Globus pallidus (tissue), 1 donor: Measurements from ENCODE around the gene BIN1.
"Not testable (repeated sequence)": the region's sequence is repeated elsewhere in the genome, so short reads cannot be mapped to it uniquely, and the experiment has no call there.

Source experiments
- DNase-seq: peaks from one replicate; pipeline ENCODE4 v3.0.0-alpha.2; 2015; ENCODE audit warnings: low spot score

BIN1 gene

DNA sequence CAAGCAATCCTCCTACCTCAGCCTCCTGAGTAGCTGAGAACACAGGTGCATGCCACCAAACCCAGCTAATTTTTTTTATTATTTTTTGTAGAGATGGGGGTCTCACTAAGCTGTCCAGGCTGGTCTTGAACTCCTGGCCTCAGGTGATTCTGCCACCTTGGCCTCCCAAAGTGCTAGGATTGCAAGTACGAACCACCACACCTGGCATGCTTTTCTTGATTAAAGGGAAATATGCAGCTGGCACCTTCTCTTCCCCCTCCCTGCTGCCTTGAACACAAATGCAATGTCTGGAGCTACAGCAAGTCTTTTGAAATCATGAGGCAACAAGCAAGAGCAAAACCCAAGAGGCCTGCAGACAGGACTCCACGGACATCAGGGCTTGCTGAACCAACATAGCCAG, 26.8 kb upstream of the BIN1 start:
- no peak for DNase-seq

DNA sequence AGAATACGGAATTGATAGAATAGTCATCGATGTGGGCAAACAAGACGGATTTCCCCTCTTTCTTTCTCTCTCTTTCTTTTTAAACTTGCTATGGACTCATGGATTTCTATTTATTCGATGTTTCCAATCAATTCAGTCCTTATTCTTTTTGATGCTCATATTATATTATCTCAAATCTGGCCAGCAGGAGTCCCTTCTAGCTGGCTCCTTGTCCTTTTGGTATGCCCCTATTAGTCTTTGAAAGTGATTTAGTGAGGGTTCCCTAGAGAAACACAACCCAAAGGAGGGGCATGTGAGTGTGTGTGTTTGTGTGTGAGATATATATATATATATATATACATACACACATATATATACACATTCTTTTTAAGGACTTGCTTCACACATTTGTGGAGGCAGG, 23.5 kb upstream of the BIN1 start:
- DNase-seq, result no peak

DNA sequence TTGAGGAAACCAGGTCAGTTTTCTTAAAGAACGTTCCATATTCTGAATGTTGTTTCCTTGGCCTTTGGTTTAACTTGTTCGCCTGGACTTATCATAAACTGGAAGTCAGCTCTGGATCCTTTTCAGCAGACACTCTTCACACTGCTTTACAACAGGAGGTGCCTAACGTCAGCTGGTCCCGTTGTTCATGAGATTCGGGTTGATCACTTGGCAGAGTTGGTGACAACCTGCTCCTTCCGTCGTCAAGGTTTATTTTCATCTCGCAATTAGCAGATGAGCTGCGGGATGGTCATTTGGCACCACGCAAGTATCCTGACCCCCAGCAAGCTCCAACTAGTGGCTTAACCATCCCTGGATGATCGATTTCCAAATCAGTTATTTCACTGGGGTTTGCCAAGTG, 23.0 kb upstream of the BIN1 start:
- DNase-seq, result no peak

DNA sequence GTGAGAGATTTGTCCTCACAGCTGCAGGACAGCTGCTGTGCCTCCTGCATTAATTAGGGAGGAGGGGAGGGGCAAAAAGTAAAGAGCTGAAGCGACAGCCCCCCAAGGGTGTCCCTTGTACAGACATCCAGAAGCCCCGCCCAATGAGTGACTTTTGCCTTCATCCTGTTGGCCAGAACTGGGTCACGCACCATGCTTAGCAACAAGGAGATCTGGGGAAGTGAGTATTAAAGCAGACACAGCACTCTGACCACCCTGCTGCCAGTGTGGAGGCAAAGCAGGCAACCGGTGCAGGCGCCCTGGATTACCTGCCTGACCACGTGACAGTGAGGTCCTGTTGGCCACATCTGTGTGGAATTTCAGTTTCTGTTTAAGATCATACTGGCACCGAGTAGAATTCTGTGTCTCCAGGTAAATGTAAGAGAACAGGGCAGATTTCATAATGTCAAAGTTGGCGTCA, 21.5 kb upstream of the BIN1 start:
- peak; percentile 64 for DNase-seq

DNA sequence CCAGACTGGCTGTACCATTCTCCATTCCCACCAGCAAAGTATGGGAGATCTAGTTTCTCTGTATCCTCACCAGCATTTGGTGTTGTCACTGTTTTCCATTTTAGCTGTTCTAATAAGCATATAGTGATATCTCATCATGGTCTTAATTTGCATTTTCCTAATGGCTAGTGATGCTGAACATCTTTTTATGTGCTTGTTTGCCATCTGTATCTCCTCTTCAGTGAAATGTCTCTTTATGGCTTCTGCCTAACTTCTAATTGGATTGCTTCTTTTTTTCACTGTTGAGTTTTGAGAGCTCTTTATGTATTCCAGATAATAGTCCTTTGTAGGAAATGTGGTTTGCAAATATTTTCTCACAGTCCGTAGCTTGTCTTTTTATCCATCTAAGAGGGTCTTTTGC, 18.9 kb upstream of the BIN1 start:
- DNase-seq, result no peak

DNA sequence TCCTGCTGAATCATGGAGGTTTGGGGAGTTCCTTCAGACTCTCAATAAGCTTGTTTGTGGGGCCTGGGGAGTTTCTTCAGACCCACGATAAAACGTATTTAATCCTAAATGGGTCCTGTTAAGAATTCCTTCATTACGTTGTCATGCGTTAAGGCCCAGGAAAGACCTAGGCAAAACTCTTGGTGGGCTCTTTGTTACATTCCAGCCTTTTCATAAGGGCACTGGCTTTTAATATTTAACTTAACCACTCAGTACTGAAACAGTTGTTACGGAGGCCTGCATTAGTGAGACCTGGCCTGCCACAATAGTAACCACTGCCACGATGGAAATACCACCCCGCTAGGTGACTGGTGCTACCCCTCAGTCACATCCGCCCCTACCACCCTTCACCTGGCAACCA, 17.5 kb upstream of the BIN1 start:
- no peak for DNase-seq

DNA sequence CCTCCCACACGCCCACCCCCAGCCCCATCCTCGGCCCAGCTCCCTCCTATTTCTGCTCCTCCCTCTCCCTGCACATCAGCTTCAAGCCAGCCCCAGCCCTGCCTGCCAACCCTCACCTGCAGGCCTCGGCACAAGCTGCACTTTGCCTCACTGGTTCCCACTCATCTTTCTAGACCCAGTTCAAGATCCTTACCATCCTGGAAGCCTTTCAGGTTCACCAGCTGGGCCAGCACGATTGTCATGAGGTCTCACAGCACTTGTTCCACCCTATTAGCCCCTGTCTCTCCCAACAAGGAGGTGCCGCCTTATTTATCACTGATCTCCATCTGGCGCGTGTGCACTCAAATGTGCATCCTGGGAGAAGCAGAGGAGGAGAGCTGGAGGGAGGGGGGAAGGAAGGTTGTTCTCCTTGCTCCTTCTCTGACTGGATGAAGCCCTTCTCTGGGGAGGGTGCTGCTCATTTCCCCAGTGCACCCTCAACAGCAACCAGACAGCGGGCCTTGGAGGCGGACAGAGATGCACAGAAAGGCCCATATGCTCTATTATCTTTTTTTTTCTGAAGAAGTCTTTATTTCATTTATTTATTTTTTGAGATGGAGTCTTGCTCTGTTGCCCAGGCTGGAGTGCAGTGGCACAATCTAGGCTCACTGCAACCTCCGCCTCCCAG, 15.5 kb upstream of the BIN1 start:
- DNase-seq, result no peak

DNA sequence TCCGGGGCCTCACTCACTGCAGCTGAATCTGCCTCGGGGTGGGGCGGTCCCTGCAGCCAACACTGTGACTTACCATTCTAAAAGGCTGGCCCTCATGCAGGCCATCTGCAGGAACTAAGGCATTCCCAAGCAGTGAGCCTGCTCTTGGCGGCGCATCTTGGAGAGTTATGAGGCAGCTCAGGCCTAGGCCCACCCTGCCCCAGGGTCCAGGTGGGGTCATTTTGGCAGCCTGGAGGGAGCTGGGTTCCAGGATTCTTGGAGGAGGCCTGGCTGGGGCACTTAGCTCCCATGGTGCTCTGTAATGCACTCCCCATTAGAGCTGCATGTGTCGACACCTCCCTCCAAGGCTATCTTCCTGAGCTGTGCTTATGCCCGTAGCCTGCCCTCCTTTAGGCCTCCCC, 14.8 kb upstream of the BIN1 start:
- no peak for DNase-seq

DNA sequence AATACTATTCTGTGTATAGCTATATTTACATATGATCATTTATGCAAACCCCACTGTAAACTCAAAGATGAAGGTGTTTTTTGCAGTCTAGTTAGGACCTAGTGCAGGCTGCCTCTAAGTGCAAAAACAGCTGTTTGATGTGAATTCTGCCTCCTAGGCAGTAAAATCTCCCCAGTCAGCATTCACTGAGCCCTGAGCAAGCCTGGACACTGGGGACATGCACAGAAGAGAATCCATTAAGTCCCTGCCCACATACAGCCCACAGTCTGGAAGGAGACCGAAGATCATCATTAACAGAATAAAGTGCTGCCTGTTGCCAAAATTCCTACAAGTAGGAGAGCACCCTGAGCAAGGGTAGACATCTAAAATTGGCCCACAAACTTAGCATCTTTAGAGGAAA, 14.4 kb upstream of the BIN1 start:
- no peak for DNase-seq

DNA sequence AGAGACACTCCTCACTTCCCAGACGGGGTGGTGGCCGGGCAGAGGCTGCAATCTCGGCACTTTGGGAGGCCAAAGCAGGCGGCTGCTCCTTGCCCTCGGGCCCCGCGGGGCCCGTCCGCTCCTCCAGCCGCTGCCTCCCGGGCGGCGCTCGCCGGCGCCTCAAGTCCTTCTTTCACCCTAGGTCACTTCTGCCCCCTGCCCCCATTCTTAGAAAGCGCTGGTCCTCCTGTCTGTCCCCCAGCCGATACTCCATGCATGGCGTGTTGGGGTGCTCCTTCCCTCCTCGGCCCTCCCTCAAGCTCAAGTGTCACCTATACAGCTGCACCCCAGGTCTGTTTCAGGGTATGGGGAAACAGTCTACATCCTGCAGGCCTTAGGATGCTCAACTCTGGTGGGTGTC, 13.5 kb upstream of the BIN1 start:
- DNase-seq, result not testable (repeated sequence)

DNA sequence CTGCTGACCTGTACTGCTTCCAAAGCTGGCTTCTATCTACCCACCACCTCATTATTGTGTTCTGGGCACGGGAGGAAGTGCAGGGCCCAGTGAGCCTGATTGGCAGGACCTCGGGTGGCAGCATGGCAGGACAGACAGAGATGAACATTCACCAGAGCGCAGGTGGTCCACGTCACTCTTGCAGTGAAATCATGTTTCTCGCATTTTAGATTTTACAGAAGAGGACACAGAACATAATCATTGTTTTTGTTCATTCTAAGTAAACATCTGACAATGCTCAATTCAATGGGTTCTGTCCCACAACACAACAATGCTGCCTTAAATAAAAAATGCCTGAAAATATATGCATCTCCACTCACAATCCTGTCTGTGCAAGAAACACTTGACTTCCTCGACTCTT, 11.5 kb upstream of the BIN1 start:
- peak; percentile 96 for DNase-seq

DNA sequence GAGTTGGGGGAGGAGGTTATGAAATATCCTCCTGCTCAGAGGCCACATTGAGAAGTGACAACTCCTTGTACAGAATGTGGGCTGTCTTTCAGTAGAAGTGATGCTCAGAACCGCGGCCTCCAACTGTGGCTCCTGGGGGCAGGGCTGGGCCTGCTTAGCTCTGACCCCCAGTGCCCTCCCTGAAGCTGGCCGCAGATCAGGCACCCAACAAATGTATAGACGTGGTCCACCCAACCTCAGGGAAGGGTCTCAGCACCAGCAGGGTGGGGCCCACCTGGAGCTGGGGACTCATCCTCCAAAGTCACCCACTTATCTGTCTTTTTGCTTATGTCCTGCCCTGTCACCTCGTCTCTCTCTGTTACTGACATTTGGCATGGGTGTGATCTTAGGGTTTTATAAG, 11.1 kb upstream of the BIN1 start:
- no peak for DNase-seq

DNA sequence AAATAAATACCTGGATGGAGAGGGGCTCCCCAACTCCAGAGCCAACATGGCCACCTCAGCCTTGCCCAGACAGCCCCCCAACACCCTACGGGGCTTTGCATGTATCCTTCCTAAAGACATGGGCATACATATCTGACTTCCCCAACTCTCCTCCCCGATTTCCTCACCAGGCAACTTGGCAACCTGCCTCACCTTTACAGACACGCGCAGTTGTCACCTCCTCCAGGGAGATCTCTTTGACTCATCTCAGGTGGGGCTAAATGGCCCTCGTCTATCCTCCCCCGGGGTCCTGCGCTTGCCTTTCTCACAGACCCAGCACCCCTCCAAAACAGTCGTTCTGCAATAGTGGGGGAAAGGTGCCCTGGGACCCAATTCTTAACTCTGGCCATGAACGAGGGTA, 10.6 kb upstream of the BIN1 start:
- no peak for DNase-seq

DNA sequence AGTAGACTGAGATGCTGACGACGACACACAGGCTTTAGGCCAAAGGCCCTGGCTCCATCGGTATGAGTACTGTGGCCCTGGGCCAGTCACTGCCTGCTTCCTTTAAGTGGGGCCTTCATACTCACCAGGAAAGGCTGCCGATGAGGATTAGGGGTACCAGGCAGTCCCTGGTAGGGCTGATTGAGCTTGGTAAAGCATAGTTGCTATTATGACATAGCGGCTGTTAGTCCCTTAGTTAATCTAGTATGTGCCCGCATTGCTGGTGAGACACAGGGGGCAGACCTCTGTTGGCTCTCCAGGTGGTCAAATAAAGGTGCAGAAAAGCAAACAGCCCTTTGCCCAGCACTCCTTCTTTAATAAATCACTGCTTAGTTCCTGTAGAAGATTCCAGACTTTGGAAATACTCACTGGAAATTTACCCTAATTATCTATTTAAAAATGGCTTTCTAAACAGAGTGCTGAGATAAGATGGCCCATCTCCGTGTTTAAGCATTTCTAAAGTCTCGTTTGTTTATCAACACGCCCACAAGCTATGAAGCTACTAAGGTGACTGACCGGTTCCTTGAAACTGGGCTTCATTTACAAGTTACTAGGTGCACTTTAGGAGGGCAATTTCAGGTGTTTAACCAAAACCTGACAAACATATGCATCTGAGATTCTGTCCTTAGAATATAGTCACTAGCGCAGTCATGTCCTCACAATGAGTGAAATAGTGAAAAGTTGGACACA, 8.7 kb upstream of the BIN1 start:
- no peak for DNase-seq

DNA sequence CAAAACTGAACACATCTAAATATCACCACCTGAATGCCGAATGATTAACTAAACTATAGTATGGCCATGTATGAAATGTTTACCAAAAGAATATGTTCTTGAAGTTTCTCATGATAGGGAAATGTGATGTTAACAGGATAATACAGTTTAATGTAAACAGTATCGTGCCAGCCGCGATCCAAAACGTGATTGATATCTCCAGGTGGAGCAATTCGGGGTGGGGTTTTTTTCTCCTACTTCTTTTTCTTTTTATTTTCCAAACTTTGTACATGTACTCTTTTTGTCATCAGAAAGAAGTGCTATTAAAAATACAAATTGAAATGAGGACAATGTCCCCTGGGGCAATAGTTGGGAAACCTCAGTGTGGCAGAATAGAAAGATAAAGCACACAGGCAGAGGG, 4.0 kb upstream of the BIN1 start:
- DNase-seq, result no peak

DNA sequence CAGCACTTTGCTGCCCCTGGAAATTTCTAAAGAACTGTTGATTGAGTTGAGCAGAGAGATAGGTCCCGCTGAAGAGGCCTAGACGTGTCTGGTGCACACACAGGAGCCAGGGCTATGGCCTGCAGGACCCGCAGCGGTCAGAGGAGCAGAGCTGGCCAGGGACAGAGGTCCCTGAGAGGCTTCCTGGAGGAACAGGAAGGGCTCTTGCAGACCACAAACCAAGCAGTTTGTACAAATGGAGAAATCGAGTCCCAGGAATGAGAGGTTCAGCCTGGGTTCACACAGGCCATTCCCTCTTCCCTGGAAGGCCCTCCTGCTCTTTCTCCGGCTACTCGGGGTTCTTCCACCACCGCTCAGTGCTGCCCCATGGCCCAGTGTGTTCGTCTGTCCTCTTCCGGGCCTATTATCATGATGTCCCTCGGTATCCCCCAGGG, 1.2 kb upstream of the BIN1 start:
- peak; percentile 78 for DNase-seq

DNA sequence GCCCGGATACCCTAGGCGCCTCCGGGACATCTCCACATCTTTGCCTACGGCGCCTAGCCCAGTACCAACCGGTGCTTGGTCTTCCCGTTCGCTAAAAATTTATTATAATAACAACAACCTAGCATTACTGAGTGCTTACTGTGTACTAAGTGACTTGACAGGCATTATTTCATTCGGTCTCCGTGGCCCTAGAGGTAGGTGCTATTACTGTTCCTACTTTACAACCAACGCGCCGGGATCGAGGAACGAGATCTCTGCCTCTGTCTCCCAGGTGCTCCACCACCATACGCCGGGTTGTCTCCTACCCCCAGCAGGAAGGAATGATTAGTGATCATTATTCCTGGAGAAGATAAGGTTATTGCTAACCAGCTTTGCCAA, 657 bp upstream of the BIN1 start:
- no peak for DNase-seq

DNA sequence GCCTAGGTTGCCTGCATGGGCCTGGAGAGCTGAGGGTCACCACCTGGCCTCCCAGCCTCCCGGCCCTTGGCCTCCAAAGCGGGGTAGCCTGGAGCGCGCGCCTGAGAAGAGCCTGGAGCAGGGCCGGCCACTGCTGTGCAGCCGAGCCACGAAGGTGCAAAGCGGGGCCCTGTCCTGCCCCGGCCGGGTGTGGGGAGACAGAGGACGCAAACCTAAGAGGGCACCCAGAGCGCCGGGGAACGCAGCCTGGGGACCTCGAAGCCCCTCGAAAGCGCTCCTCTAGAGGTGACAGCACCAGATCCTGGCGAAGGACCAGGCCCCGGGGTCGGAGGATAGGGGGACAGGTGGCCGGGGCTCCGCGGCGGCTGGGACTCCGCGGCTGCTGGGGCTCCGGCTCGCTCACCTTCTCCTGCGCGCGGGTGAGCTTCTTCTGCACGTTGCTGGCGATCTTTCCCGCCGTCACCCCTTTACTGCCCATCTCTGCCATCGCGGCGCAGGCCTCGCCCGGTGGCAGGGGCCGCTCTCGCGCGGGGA, 430 bp downstream of the BIN1 start:
- DNase-seq, result no peak

DNA sequence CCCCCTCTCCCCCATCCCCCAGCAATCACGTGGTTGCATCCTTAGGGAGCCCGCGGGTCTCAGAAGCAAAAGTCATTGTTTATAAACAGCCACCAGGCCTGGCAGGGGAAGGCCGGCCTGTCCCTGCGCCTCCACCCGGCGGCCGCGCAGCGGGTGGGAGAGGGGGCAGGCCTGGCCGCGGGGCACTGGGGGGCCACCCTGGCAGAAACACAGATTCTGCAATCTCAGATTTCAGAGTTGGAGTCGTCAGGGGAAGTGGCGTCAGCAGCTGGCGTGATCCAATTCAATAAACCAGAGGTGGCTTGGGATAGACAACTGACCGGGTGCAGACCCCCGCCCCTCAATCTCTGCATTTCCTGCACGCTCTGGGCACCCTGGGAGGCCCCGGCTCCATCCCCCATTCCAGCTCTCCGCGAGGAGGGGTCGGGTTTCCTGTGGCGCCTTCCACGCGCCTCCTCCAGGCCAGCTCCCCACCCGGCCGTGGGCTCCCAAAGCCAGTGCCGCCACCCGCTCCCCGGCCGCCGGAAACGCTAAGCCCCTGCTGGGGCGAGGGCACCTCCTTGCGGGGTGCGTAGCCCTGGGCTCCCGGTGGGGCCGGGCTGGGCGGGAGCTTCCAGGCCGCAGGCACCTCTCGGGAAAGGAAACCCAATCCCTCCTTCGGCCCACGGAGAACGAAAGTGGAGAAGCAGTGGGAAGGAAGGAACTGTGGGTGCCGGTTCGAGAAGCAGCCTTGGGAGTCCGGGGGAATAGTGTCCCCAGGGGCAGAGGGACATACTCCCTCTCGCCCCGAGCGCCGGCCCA, 1.1 kb downstream of the BIN1 start:
- peak; percentile 72 for DNase-seq

DNA sequence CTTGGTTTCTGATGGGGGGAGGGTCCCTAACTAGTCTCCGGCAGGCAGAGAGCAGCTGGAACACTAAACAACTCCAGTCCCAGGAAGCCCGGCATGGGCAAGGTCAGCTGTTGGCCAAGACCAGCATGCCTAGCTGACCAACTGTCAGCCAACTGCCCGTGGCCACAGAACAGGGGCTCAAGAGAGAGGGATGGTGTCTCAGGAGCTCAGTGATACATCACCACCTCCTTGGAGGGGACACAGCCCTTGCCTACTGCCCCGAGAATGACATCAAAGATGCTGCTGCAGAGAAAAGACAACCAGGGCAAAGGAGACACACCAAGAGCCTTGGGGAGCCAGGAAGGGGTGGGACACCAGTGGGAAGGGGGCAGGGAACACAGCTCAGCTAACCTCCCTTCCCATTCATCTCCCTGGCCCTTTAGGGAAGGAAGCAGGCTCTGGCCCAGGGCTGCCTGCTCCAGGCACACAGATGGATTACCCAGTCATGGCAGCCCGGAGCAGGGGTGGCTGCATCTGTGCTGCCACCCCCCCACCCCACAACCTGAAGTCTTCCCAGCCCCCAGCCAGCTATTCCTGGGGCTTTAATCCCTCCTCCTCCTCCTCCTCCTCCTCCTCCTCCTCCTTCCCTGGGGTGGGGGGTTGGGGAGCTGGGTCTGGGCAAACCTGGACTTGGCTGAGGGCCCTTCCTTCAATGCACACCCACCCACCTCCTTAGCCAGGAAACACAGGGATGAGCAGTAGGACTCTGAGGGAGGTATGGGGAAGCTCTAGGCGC, 1.9 kb downstream of the BIN1 start:
- DNase-seq, result no peak

DNA sequence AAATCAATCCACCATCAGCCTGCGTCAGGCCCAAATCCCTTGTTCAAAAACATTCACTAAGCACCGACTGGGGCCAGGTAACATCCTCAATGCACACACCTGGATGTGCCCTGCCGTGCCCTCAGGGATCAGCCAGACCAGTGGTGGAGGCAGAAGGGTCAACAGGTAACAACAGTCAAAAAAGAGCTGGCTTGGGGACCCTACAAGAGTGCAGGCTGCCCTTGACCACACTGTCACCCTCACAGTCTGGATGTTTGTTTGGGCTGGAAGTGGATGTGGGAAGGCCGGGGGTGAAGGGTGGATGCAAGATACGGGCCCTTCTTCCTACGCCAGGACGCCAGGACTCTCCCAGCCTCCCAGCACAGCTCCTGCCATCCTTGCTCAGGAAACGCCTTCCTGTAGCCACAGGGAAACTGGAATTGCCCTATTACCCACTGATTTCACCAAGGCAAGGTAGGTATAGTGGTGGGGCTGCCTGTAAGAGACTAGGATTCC, 2.7 kb downstream of the BIN1 start:
- no peak for DNase-seq
